Gastroesophageal sphincter (tissue), 3 donors: ENCODE data around the gene VDAC1.

Source experiments
- CTCF ChIP-seq, 4 experiments: fragments of 200-600 bp in 2 of 4; fragments of 450-650 bp in 2 of 4; sonication (generic) in 1 of 4; IDR thresholded peaks; one replicate each; pipeline ENCODE4 v1.5.1; 2017 to 2019; ENCODE audit warnings: antibody characterized with exemption in 4 of 4, mild to moderate bottlenecking in 2 of 4, moderate library complexity in 2 of 4
- EP300 ChIP-seq: sonication (generic); formaldehyde crosslinking; IDR thresholded peaks from one replicate; pipeline ENCODE4 v1.6.1; 2017; ENCODE audit warnings: antibody characterized with exemption, mild to moderate bottlenecking
- POLR2A ChIP-seq, 2 donors: fragments of 450-650 bp; IDR thresholded peaks; one replicate each; pipeline ENCODE4 v1.6.1; 2017; ENCODE audit warnings: antibody characterized with exemption in 2 of 2, mild to moderate bottlenecking in 2 of 2, moderate library complexity in 1 of 2
- POLR2AphosphoS5 ChIP-seq: sonication (generic); formaldehyde crosslinking; IDR thresholded peaks from one replicate; pipeline ENCODE4 v1.6.1; 2017; ENCODE audit warnings: antibody characterized with exemption

- TF ChIP-seq CTCF (IDR thresholded peaks at IDR 0.05) (no peak), POLR2A (IDR thresholded peaks at IDR 0.05) (no peak), EP300 (no peak), POLR2AphosphoS5 (no peak)
These were observed 22.5 kb upstream of the VDAC1 start for GRCh38 chr5:134027288-134027615.
